ENCODE results near the gene GPRC5B. TPM values are rescaled to one million over a fixed set of nuclear protein-coding genes. Genes with fewer than 3 reads are reported as not detected.

The GPRC5B gene
- total and polyA plus RNA-seq, 9 donors, result 24.3 to 99.9 (median 46.9) TPM

DNA sequence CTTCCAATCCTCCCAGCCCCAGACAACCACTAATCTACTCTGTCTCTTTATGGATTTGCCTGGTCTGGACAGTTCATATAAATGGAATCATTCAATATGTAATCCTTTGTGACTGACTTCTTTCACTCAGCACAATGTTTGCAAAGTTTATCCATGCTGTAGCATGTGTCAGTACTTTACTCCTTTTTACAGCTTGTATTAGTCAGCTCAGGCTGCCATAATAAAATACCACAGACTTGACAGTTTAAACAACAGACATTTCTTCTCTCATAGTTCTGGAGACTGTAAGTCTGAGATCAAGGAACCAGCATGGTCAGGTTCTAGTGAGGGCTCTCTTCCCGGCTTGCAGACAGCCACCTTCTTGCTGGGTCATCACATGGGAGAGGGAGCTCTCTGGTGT lies 41.3 kb downstream of the GPRC5B start:
- no peak for DNase-seq
- WGBS, 3 donors, result 82 to 85% (median 84%) methylated on average over 1 of the region's 1 CpG

DNA sequence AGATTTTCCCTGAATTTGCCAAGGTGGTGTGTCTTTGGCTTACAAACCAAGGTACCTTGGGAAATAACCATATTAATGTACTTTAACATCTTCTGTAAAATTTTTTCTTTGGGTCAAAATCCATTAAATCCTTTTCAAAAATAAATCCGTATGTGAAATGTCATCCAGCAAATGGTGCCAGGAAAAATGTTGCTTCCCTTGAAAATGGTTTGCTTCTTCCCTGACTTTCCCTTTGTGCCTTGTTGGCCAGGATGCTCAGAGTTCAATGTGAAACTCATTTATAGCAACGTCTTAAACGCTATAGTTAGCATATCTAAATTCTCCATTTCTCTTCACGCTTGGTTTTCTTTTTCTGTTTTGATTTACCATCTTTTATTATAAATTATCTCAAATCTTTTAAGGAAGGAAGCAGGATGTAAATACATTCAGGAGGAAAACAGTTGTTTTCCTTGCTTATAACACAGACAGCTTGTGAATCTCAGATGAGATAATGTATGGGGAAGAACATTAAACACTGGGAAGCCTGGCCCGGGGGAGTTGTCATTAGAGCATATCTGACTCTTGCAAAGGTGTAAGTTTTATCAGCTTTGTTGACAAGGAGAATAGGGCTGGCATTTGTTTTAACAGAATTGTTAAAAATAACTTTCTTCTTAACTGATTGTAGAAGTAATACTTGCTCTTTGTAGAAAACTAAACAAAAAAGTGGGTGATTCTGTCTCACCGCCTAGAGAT lies 42.1 kb downstream of the GPRC5B start:
- intact Hi-C loops (cut with DNase I), result no loop called here
- DNase-seq, result no peak
- Histone ChIP-seq H3K4me3 (no peak overlapping the region), H3K27ac (no peak overlapping the region), H3K4me1 (ENCODE audit: insufficient read depth) (peaks cover 3% of the 10 kb centered on the region), H3K9me3 (no peaks in the 10 kb centered on the region), H3K36me3 (no peaks in the 10 kb centered on the region), H3K27me3 (no peaks in the 10 kb centered on the region)
- TF ChIP-seq POLR2A (IDR thresholded peaks at IDR 0.05), result no peak
- TF ChIP-seq, protein P1, sequence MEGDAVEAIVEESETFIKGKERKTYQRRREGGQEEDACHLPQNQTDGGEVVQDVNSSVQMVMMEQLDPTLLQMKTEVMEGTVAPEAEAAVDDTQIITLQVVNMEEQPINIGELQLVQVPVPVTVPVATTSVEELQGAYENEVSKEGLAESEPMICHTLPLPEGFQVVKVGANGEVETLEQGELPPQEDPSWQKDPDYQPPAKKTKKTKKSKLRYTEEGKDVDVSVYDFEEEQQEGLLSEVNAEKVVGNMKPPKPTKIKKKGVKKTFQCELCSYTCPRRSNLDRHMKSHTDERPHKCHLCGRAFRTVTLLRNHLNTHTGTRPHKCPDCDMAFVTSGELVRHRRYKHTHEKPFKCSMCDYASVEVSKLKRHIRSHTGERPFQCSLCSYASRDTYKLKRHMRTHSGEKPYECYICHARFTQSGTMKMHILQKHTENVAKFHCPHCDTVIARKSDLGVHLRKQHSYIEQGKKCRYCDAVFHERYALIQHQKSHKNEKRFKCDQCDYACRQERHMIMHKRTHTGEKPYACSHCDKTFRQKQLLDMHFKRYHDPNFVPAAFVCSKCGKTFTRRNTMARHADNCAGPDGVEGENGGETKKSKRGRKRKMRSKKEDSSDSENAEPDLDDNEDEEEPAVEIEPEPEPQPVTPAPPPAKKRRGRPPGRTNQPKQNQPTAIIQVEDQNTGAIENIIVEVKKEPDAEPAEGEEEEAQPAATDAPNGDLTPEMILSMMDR (IDR thresholded peaks at IDR 0.05), result no peak
- no peak for TF ChIP-seq EP300 (IDR thresholded peaks at IDR 0.05)
- 60 to 63% (median 61%) methylated on average over 6 of the region's 6 CpGs for whole genome bisulfite sequencing, 3 donors

More for the DNA sequence above, 41.3 kb downstream of the GPRC5B start:
- Histone ChIP-seq H3K9me3 (no peaks in the 10 kb centered on the region), H3K4me3 (no peak overlapping the region), H3K27me3 (no peaks in the 10 kb centered on the region), H3K36me3 (no peaks in the 10 kb centered on the region), H3K4me1 (ENCODE audit: insufficient read depth) (peaks cover 3% of the 10 kb centered on the region), H3K27ac (no peak overlapping the region)
- TF ChIP-seq POLR2A (IDR thresholded peaks at IDR 0.05) (no peak), EP300 (IDR thresholded peaks at IDR 0.05) (no peak)
- TF ChIP-seq, protein P1 (IDR thresholded peaks at IDR 0.05), result no peak
- intact Hi-C loops (cut with DNase I), result no loop called here

DNA sequence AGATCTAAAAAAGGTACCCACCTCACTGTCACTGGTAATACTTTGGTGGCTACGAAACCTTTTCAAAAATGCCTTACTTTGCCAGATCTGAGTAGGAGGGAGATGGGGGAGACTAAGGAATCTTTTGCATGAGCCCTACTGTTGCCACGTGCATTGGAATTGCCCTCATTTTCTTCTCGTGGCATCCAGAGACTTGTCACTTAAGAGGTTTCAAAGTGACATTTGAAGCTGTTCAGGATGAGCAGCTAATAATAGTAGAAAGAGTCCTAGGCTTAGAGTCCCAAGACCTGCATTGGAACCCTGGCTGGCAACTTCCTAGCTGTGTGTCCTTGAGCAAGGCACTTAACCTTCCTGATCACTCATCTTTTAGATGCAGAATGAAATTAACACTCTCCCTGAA lies 43.5 kb downstream of the GPRC5B start:
- 53 to 56% (median 56%) methylated on average over 3 of the region's 3 CpGs for WGBS, 3 donors
- Histone ChIP-seq H3K36me3 (no peaks in the 10 kb centered on the region), H3K4me3 (no peak overlapping the region), H3K4me1 (ENCODE audit: insufficient read depth) (peaks cover 3% of the 10 kb centered on the region), H3K9me3 (no peaks in the 10 kb centered on the region), H3K27ac (no peak overlapping the region), H3K27me3 (no peaks in the 10 kb centered on the region)
- TF ChIP-seq, protein P1 (IDR thresholded peaks at IDR 0.05), result no peak
- no peak for TF ChIP-seq EP300 (IDR thresholded peaks at IDR 0.05)
- no peak for TF ChIP-seq POLR2A (IDR thresholded peaks at IDR 0.05)
- no peak for DNase-seq
- intact Hi-C loops (cut with DNase I), result no loop called here

DNA sequence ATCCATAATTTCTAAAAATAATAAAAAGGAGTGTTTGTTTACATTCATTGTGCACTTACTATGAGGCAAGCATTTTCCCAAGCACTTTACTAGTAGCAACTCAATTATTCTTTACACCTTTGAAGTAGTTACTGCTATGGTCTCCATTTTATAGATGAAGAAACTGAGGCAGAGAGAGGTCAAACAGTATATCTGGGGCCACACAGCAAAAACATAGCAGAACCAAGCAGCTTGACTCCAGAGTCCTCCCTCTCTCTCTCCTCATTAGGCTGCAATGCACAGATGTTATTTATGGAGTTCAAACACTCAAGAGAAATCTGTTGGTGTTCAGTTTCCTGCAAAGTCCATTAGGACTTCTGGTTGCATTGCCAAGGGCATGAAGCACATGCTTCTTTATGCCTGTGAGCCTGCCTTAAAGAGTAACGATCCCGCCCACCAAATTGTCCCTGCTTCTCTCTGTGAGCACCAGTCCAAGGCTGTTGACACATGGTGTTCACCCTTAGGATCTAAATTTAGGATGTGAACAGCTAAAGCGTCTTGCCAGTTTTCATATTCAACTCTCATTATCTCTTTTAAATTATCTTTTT lies 44.0 kb downstream of the GPRC5B start:
- intact Hi-C loops (cut with DNase I), result no loop called here
- Histone ChIP-seq H3K36me3 (no peaks in the 10 kb centered on the region), H3K9me3 (no peaks in the 10 kb centered on the region), H3K4me1 (ENCODE audit: insufficient read depth) (peaks cover 3% of the 10 kb centered on the region), H3K4me3 (no peak overlapping the region), H3K27me3 (no peaks in the 10 kb centered on the region), H3K27ac (no peak overlapping the region)
- no peak for DNase-seq
- TF ChIP-seq EP300 (IDR thresholded peaks at IDR 0.05) (no peak), POLR2A (IDR thresholded peaks at IDR 0.05) (no peak)
- TF ChIP-seq, protein P1 (IDR thresholded peaks at IDR 0.05), result no peak
- 18 to 32% (median 30%) methylated on average over 3 of the region's 3 CpGs for WGBS, 3 donors
